Globus pallidus (tissue), 1 donor: ENCODE measurements around the gene RNASE3.
"Not testable (repeated sequence)": the region's sequence is repeated elsewhere in the genome, so short reads cannot be mapped to it uniquely, and the experiment has no call there.

ENCODE experiments used
- DNase-seq: peaks from one replicate; pipeline ENCODE4 v3.0.0-alpha.2; 2015; ENCODE audit warnings: low spot score

Gene RNASE3

DNA sequence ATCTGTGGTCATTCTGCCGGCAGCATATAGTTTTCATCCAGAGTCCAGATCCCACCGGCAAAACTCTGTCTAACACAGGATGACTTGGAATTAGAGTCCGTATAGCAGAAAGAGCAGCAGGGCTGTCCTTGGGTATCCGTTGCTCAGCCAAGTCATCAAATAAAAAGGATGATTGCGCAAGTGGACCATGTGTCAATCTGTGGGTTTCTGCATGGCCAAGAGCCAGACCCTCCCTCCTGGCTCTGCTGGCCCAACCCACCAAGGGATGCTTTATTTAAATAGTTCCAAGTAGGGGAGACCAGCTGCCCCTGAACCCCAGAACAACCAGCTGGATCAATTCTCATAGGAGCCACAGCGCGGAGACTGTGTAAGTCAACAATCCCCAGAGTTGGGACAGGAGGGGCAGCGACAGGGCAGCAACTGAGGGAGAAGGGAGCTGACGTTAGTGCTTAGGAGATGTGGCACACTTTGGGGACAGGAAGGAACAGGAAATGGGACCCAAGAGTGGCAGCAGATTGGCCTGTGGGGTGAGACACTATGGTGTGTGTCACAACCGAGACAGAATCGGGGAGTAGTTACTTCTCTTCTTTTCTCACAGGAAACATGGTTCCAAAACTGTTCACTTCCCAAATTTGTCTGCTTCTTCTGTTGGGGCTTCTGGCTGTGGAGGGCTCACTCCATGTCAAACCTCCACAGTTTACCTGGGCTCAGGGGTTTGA is 28.0 kb downstream of the RNASE3 start:
- peak; percentile 14 for DNase-seq

DNA sequence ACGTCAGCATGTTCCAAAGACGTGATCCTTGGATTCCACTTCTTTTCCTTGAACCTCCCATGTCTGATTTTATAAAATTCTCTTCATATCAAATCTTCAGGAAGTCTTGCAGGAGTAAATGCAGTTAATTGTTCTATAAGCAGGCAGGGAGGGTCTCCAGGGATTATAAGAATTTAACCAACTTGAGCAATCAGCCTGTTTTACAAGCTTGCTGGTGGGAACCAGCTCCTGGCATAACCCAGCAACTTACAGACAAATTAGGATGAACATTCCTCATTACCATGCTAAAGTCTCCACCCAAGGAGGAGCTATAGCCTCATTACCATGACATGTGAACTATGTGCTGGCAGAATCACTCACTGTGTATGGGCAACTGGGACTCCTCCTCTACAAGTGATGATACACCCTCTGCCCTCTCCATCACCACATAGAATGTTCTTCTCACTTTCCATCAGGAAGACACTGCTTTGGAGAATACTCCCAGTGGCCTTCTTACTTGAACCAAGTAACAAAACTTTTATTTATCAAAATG is 32.6 kb downstream of the RNASE3 start:
- not testable (repeated sequence) for DNase-seq

DNA sequence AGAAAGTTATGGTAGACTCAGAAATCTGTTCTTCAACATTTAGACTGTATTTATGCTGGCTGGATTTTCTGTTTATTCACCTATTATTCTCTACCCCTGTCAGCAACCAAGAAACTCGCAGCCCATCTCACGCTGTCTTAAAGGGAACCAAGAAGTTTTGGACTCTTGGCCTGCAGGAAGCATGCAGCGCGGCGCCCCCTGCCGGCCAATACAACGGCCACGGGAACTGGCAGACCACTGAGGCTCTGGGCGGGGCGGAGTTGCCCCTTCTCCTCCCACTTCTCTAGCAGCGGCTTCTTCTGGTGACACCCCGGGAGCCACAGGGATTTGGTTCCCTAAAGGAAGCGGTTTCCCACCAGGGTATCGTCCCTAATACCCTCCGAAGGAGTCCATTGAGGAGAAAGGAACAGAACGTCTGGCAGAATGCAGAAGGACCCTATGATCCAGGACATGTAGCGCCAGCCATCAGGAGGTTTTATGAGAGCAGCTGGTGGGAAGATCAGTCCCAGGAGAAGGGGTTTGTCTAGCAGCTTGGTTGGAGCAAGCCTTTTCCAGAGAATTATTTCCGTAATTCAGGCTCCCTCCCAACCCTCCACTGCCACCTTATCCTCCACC is 43.1 kb downstream of the RNASE3 start:
- DNase-seq, result peak; percentile 5

DNA sequence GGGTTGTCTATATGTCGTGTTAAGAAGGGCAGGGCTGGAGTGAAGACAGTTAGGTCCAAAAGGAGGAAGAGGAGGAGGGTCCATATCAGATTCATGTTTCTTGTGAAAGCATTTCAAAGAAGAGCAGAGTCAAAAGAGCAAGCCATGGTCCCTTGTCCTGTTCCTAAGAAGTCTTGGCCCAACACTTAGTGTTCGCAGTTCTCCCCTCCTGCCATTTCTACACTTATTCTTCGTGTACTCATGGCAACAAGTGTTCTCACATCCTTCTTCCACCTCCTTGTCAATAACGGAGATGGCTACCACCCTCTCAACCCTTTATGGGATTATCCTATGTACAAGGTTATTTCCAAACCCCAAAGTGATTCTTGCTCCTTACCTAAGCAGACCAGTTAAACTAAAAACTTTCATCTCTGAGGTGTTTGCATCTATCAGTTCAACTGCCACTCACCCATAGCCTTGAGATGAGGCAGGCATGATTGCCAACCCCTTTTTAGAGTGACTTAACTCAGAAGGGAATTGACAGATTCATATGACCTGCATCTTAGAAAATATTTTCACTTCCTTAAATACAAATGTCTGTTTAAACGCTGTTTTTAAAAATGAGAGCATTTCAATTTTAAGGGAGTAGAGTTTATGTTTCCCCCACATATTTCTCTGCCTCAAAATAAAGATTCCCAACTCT is 44.3 kb downstream of the RNASE3 start:
- DNase-seq, result no peak
